ENCODE data around the gene FBXL3.
A peak's percentile ranks its signal among the peaks of the same experiment; 100 is the strongest.
"Not testable (repeated sequence)": the region's sequence is repeated elsewhere in the genome, so short reads cannot be mapped to it uniquely, and the experiment has no call there.

FBXL3 gene

GRCh38 chr13:77026255-77026860, 601 bp downstream of the FBXL3 start:
- peak; percentile 54 for DNase-seq

DNA sequence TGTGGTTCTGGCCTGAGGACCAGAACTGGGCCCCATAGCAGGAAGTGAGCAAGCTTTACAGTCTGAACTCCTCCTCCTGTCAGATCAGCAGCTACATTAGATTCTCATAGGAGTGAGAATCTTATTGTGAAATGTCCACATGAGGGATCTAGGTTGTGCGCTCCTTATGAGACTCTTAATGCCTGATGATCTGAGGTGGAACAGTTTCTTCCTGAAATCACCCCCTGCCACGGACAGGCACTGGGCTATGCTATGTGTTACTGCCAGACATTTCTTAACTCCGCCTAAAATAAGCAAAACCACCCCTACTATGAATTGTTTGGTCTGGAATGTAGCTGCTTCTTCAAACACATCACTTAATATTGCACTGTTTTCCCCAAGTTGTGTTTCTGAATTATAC, 4.6 kb downstream of the FBXL3 start:
- DNase-seq: no peak

DNA sequence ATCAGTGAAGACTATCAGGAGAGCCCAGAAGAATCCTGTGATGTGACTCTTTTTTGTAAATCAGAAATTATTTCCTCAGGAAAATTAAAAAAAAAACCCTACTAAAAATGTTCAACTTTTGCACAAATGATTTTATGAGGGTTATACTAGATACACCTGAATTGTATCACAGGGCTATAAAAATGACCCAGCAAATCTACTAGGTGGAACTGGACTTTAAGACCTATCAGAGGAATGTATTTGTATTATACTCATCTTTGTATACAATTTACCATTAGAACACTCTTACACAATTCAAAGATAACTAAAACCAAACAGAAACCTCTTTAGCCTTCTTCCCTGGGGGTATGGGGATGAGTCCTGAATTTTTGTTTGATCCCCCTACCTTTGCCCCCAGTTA, 7.2 kb downstream of the FBXL3 start:
- DNase-seq: no peak

DNA sequence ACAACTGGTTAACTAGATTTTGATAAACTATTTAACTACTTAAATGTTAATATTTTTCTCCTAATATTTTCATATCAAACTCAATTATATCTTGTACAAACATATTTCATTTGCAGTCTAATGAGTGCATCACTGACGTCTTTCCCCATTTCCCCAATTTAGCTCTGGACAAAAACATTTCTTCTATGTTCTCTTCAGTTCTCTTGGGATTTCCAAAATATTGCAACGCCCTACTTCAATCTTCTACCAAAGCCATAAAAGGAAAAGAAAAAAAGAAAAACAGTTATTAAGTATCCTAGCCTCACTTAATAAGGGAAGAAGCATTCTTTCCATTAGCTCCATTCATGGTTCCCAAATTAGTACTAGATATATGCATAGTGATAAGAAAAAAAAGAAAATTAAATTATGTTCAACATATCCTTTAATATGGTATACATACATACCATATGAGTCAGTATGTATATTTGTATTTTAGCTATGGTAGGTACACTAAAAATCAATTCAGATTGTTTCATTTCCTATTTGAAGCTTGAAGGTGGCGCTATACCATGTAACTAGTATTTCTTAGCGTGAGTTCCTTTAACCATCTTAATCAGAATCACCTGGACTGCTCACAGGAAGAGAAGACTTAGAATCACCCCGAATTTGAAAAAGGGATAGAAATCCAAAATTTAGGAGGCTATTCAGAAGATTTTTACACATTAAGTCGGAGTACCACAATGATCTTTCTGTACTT, 9.9 kb downstream of the FBXL3 start:
- no peak for DNase-seq

DNA sequence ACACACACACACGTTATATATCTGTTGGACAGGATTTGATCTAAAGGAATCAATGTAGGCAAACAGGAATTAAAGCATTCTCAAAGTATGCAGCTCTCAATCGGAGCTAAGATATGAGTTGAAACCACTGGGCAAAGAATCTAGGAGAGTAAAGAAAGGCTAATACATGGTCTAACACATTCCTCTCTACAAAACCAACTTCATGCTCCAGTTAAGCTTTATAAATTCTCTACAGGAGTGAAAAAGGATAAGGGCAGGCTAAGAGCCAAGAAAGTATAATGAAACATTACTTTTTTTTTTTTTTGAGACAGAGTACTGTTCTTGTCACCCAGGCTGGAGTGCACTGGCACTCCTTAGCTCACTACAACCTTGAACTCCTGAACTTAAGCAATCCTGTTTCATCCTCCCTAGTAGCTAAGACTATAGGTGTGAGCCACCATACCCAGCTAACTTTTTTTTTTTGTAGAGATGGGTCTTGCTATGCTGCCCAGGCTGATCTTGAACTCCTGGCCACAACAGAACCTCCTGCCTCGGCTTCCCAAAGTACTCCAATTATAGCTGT, 10.6 kb downstream of the FBXL3 start:
- DNase-seq: no peak

- DNase-seq: no peak
Observed at GRCh38 chr13:77014906-77015685, 11.9 kb downstream of the FBXL3 start.

DNA sequence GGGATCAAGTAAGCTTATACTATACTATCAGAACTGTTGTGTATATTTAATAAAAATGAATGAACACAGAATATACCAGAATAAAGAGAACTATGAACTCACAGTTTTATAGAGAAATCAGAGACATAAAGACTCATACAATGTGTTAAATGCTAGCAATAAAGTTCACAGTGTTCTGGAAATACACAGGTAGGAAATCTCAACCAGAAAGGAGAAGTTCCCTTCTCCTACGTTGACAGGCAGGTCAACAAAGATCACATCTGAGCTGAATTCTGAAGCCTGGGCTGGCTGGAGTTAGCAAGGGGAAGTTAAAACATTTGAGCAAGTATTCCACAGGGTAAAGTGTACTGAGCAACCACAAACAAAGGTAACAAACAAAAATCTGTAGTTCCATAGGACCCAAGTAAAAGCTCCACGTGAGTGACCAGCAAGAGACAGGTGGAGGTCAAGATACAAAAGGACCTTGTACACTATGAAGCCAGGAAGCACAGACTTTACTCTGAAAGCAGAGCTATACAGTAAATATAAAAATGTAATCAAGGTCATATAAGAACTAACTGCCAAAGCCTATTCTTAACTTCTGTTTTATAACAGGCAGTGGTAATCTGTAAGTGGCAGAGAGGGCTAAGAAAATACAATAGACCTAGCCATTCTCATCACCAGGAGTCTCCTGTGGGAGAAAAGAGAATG, 13.0 kb downstream of the FBXL3 start:
- DNase-seq: no peak

DNA sequence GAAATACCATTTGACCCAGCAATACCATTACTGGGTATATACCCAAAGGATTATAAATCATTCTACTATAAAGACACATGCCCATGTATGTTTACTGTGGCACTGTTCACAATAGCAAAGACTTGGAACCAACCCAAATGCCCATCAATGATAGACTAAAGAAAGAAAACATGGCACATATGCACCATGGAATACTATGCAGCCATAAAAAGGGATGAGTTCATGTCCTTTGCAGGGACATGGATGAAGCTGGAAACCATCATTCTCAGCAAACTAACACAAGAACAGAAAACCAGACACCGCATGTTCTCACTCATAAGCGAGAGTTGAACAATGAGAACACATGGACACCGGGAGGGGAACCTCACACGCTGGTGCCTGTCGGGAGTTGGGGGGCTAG, 17.2 kb downstream of the FBXL3 start:
- DNase-seq: not testable (repeated sequence)

- DNase-seq: no peak
Observed at GRCh38 chr13:77009011-77009410, 17.9 kb downstream of the FBXL3 start.

GRCh38 chr13:77008337-77008736, 18.6 kb downstream of the FBXL3 start:
- not testable (repeated sequence) for DNase-seq

- peak; percentile 2 for DNase-seq
Observed at GRCh38 chr13:77002590-77003190, 24.3 kb downstream of the FBXL3 start.

GRCh38 chr13:77001963-77002587, 24.9 kb downstream of the FBXL3 start:
- no peak for DNase-seq

GRCh38 chr13:77001540-77001939, 25.4 kb downstream of the FBXL3 start:
- DNase-seq: no peak

DNA sequence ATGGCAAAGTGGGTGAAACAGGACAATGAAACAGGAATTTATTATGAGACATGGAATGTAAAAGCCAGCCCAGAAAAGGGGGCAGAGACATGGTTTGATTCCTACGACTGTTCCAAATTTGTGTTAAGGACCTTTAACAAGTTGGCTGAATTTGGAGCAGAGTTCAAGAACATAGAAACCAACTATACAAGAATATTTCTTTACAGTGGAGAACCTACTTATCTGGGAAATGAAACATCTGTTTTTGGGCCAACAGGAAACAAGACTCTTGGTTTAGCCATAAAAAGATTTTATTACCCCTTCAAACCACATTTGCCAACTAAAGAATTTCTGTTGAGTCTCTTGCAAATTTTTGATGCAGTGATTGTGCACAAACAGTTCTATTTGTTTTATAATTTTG, 26.5 kb downstream of the FBXL3 start:
- no peak for DNase-seq

DNA sequence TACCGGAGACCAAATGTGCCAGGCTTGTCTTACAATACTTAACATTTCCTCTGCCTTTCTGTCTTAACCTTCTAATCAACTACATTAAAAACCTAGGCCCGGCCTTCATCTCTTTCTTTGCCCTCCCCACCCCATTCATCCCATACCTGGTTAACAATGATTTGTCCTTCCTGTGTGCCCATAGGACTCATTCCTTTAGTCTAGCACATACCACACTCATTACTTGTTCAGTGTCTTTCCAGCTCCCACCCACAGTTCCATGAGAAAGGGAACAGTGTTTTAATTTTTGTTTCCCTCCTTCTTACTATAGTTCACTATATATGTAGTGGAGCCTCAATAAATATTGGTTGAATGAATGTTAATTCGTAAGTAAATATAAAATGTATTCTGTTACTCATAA, 32.7 kb downstream of the FBXL3 start:
- no peak for DNase-seq

DNA sequence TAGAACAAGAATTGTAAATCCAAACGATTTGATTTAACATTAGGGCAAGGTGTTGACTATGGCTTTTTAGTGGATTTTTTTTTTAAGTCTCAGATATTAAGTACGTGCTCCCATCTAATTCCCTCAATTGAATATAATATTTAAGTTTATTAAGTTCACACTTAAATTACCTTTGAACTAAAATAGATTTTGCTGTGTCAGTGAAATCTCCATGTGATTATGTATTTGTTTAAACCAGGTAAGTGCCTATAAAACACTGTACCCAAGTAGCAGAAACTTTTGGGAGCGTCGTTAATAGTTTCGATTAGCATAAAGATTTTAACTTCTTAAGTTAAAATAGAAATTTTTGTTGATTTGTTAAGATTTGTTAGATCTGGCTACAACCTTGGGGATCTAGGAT, 33.5 kb downstream of the FBXL3 start:
- DNase-seq: no peak

DNA sequence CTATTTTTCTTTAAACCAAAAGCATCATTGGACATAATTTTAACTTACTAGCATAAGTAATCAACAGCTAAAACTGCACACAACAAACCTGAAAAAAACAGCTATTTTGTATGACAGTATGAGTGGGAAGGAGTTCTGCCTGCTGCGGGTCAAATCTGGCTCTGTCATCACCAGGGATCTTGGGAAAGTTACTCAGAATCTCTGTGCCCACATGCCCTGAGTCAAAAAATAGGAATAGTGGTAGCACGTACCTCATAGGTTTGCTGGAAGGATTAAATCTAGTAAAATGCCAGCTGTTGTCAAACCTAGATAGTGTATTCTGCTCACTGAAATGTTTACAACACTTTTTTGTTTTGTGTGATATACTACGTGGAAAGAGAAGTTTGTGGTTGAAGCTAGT, 33.9 kb downstream of the FBXL3 start:
- no peak for DNase-seq

DNA sequence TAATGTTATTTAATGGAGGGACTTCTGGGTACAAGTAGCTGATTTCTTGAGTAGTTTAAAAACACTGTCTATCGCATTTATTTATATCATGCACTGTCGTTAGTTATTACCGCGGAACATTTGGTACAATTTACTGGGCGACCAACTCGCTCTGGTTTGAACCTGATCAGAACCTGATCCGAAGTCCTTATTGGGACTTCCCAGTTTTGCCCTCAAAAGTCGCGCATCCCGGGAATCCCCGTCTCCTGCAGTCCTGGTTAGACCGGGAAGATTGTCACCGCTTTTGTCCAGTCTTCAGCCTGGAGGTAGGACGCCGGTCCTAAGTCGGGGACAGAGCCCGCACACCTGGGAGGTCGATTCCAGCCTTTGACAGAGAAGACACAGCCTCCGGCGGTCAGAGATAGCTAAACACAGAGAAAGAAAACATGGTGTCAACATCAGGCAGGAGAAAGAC, 34.4 kb downstream of the FBXL3 start:
- no peak for DNase-seq

GRCh38 chr13:76991796-76992547, 35.0 kb downstream of the FBXL3 start, which contains the start of gene CLN5:
Gene CLN5 (plus strand): TSS chr13:76992081. CDS start chr13:76992099, 18 bp downstream.
- DNase-seq: peak; percentile 91

DNA sequence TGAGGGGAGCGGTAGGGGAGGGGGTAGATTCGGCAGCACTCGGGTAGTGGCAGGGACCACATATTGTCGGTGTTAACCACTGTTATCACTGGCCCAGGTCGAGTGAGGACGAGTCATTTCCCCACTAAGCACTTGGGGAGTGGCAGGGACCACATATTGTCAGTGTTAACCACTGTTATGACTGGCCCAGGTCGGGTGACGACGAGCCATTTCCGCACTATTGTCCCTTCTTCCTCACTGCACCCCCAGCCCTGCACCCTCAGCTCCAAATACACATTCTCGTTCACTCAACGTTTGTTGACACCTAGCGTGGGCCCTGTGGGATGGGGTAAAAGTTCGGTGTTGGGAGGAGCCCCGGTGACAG, 35.5 kb downstream of the FBXL3 start:
- DNase-seq: no peak

GRCh38 chr13:76983676-76984075, 43.3 kb downstream of the FBXL3 start:
- DNase-seq: no peak

Data from NCI-H2171 (cell line).